Esophagus (tissue), 2 donors: ENCODE results near the gene KLK7. TPM values are rescaled to one million over a fixed set of nuclear protein-coding genes. Genes with fewer than 3 reads are reported as not detected.
A peak's percentile ranks its signal among the peaks of the same experiment; 100 is the strongest.
"Not testable (repeated sequence)": the region's sequence is repeated elsewhere in the genome, so short reads cannot be mapped to it uniquely, and the experiment has no call there.

ENCODE experiments used
- H3K27ac ChIP-seq, 2 donors: one replicate each; pipeline ENCODE4 v1.5.1; 2013; ENCODE audit warnings: low read depth in 2 of 2, mild to moderate bottlenecking in 2 of 2, inconsistent platforms in 1 of 2, low read length in 1 of 2, moderate library complexity in 1 of 2
- H3K27me3 ChIP-seq, 2 donors: one replicate each; pipeline ENCODE4 v1.6.1; 2013; ENCODE audit warnings: low read length in 2 of 2, control low read depth in 1 of 2, mild to moderate bottlenecking in 1 of 2; ENCODE audit not compliant: insufficient read depth in 2 of 2, control insufficient read depth in 1 of 2
- H3K36me3 ChIP-seq, 2 donors: one replicate each; pipeline ENCODE4 v1.6.1; 2013; ENCODE audit warnings: low read length in 1 of 2; ENCODE audit not compliant: control insufficient read depth in 2 of 2, insufficient read depth in 2 of 2
- H3K4me1 ChIP-seq, 2 donors: one replicate each; pipeline ENCODE4 v1.6.1; 2013; ENCODE audit warnings: low read length in 1 of 2; ENCODE audit not compliant: control insufficient read depth in 2 of 2, insufficient read depth in 2 of 2
- H3K4me3 ChIP-seq, 2 donors: one replicate each; pipeline ENCODE4 v1.5.1; 2013; ENCODE audit warnings: low read length in 2 of 2, mild to moderate bottlenecking in 2 of 2, low read depth in 1 of 2, moderate library complexity in 1 of 2
- H3K9me3 ChIP-seq, 2 donors: one replicate each; pipeline ENCODE4 v1.6.1; 2013; ENCODE audit warnings: mild to moderate bottlenecking in 2 of 2, low read depth in 1 of 2, low read length in 1 of 2, moderate library complexity in 1 of 2; ENCODE audit not compliant: control insufficient read depth in 2 of 2, insufficient read depth in 1 of 2
- WGBS, 2 donors: extraction: QIAGEN DNeasy Blood & Tissue Kit; methylation state at CpG; one replicate each; pipeline ENCODE4 v1.1.7; 2013; 5-methylcytosine and 5-hydroxymethylcytosine counted together
- polyA plus RNA-seq, 2 donors: library from polyadenylated mRNA; stranded (reverse); fragments of 200-250 nt; gene quantifications; one replicate each; pipeline ENCODE4 v1.2.3, GENCODE V29; 2013
- donor health status: healthy with polysubstance abuse.
- donor health status: Bipolar disorder and iron deficiency.

The KLK7 gene
- polyA plus RNA-seq, 2 donors: 36.4 to 96.4 TPM

DNA sequence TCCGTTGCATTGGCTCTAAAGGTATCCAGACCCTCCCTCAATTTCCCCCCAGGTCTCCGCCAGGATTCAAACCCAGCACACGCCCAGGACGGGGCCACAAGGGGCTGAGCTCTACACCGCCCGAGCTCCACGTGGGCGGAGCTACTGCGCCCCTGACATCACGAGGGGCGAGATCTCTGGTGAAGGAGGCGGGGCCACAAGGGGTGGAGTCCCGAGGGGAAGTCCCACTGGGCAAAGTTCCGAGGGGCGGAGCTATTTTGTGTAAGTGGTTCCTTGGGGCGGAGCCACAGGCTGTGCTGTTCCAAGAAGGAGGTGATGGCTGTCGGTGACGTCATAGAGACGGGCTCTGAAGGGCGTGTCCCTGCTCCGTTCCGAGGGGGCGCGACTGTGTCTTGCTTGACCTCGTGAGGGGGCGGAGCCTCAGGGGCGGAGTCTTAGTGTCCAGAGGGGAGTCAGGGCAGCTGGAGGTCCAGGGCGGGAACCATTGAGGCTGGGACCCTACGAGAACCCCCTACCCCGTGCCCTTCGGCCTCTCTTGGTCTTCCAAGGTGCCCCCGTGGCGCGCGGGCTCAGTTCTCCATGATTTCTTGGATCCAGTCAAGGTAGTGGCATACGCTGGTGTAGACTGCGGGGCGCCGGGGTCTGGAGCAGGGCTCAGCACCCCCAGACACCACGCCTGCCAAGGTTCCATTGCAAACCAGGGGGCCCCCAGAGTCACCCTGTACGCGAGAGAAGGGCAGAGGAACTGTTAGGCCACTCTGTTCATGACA lies 19.0 kb upstream of the KLK7 start:
- Histone ChIP-seq H3K9me3 (no peaks in the 10 kb centered on the region), H3K36me3 (no peaks in the 10 kb centered on the region), H3K4me3 (peak overlapping the region; percentile 31 to 61), H3K4me1 (no peaks in the 10 kb centered on the region), H3K27me3 (no peaks in the 10 kb centered on the region), H3K27ac (peak overlapping the region; percentile 78 to 91)
- WGBS, 2 donors: 55 to 67% methylated on average over 42 of the region's 42 CpGs

- no peaks in the 10 kb centered on the region for H3K9me3 ChIP-seq
- no peaks in the 10 kb centered on the region for H3K4me1 ChIP-seq
- H3K4me3 ChIP-seq: peak overlapping the region; percentile 31 to 61
- no peaks in the 10 kb centered on the region for H3K36me3 ChIP-seq
- no peaks in the 10 kb centered on the region for H3K27me3 ChIP-seq
- 32 to 40% methylated on average over 11 to 12 of the region's 12 CpGs for WGBS, 2 donors
- H3K27ac ChIP-seq: peak overlapping the region; percentile 78 to 91
Measured at GRCh38 chr19:51002089-51002532, 18.4 kb upstream of the KLK7 start.

DNA sequence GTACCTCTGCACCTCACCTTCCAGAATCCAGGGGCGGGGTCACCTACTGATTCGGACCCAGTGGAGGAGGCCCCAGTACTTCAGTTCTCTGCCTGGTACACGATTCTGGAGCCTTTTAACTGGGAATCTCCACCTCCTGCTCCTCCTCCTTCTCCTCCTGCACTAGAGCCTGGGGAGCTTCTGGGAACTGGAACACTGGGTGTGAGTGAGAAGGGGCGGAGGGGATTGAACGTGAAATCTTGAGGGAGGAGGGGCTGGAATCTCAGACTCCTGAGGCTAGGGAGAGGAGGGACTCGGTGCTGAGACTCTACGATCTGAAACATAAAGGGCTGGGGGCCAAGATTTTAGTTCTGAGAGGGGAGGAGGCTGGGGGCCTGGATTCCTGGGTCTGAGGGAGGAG lies 17.8 kb upstream of the KLK7 start, which contains the start of gene KLK8:
KLK8 (minus strand) TSS at position 90 of the 400 bp plus-strand sequence. CDS start 437 bp downstream, outside the sequence.
- H3K36me3 ChIP-seq: no peaks in the 10 kb centered on the region
- H3K27me3 ChIP-seq: no peaks in the 10 kb centered on the region
- peak within 1 kb of the TSS; percentile 78 to 91 for H3K27ac ChIP-seq
- H3K4me3 ChIP-seq: peak within 1 kb of the TSS; percentile 53 to 61
- WGBS, 2 donors: 19 to 22% methylated on average over 7 of the region's 7 CpGs
- H3K4me1 ChIP-seq: no peaks in the 10 kb centered on the region
- no peaks in the 10 kb centered on the region for H3K9me3 ChIP-seq

- H3K4me3 ChIP-seq: peak overlapping the region; percentile 53 to 61
- no peaks in the 10 kb centered on the region for H3K27me3 ChIP-seq
- WGBS, 2 donors: 24 to 30% methylated on average over 16 of the region's 16 CpGs
- no peaks in the 10 kb centered on the region for H3K9me3 ChIP-seq
- no peaks in the 10 kb centered on the region for H3K36me3 ChIP-seq
- H3K4me1 ChIP-seq: no peaks in the 10 kb centered on the region
- H3K27ac ChIP-seq: peak overlapping the region; percentile 78 to 91
Measured at GRCh38 chr19:51000981-51001380, 17.3 kb upstream of the KLK7 start.

DNA sequence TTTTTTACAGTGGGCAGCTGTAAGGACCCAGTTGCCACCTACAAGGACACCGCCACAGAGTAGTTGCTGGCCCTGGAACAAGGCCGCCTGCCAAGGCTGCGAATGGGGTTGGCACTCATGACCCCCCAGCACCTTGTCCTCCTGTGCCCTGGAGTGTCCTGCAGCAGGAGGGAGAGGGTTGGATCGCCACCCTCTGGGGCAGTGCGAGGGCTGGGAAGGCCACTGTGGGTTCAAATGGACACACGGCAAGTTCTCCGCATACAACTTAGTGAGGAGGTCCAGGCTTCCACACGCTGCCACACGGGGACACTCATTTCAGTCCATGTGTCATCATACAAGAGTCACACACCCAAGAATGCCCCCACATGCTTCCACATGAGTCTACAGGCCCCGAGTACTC lies 16.7 kb upstream of the KLK7 start:
- H3K4me3 ChIP-seq: peak overlapping the region; percentile 53 to 61
- no peaks in the 10 kb centered on the region for H3K27me3 ChIP-seq
- no peaks in the 10 kb centered on the region for H3K9me3 ChIP-seq
- H3K27ac ChIP-seq: peak overlapping the region in 1 of 2 donors; percentile 91
- no peaks in the 10 kb centered on the region for H3K36me3 ChIP-seq
- WGBS, 2 donors: 77 to 79% methylated on average over 10 of the region's 10 CpGs
- H3K4me1 ChIP-seq: no peaks in the 10 kb centered on the region

DNA sequence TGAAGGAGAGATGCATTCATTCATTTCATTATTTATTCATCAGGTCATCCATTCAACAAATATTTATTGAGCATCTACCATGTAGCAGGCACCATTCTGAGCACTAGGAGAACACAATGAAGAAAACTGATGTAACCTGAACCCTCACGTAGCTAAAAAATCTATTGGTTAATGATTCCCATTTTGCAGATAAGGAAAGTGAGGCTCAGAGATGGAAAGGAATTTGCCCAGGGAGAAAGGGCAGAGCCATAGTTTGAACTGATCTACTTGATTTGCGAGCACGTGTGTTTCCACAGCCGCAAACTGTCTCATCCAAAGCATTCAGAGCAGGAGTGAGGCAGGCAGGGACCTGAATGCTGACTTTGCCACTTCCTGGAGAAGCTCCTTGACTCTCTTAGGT lies 15.0 kb upstream of the KLK7 start:
- H3K27me3 ChIP-seq: no peaks in the 10 kb centered on the region
- 61 to 70% methylated on average over 4 of the region's 4 CpGs for WGBS, 2 donors
- no peaks in the 10 kb centered on the region for H3K9me3 ChIP-seq
- no peaks in the 10 kb centered on the region for H3K4me1 ChIP-seq
- H3K36me3 ChIP-seq: no peaks in the 10 kb centered on the region
- H3K27ac ChIP-seq: peak overlapping the region in 1 of 2 donors; percentile 34
- no peak overlapping the region for H3K4me3 ChIP-seq

DNA sequence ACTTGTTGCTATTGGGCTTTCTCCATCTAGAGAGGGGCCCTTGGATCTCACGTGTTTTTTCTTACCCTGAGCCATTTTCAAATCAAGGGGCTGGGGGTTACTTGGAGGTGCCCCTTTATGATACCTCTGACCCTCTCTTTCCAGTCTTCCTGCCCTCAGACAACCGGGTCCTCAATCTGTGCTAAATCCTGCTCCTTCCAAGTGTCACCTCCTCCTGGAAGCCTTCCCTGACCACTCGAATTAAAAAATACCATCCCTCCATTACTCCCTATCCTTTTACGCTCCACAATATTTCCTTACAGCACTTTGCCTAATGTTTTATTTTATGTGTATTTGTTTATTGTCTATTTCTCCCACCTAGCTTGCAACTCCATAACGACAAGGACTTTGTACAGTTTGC lies 14.3 kb upstream of the KLK7 start:
- no peaks in the 10 kb centered on the region for H3K9me3 ChIP-seq
- H3K27me3 ChIP-seq: no peaks in the 10 kb centered on the region
- H3K27ac ChIP-seq: no peak overlapping the region
- 64 to 72% methylated on average over 5 of the region's 5 CpGs for WGBS, 2 donors
- no peak overlapping the region for H3K4me3 ChIP-seq
- no peaks in the 10 kb centered on the region for H3K36me3 ChIP-seq
- no peaks in the 10 kb centered on the region for H3K4me1 ChIP-seq

- 73 to 81% methylated on average over 2 of the region's 2 CpGs for WGBS, 2 donors
- no peak overlapping the region for H3K27ac ChIP-seq
- no peaks in the 10 kb centered on the region for H3K27me3 ChIP-seq
Measured at GRCh38 chr19:50994129-50994528, 10.4 kb upstream of the KLK7 start.

DNA sequence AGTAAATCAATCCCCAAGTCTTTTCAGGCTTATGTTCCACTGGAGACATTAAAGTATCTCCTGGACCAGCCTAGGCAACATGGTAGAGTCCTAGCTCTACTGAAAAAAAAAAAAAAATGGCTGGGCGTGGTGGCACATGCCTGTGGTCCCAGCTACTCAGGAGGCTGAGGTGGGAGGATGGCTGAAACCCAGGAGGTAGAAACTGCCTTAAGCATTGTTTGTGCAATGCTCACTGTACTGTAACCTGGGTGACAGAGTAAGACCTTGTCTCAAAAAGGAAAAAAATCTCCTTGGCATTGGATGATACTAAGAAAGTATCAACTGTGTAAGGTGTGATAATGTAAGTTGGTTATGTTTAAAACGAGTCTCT lies 8.9 kb upstream of the KLK7 start:
- H3K4me1 ChIP-seq: no peaks in the 10 kb centered on the region
- no peak overlapping the region for H3K4me3 ChIP-seq
- no peaks in the 10 kb centered on the region for H3K27me3 ChIP-seq
- no peaks in the 10 kb centered on the region for H3K36me3 ChIP-seq
- H3K27ac ChIP-seq: peak overlapping the region; percentile 30 to 44
- WGBS, 2 donors: 37 to 48% methylated on average over 2 of the region's 2 CpGs
- no peaks in the 10 kb centered on the region for H3K9me3 ChIP-seq

More at GRCh38 chr19:50994129-50994528, 10.4 kb upstream of the KLK7 start:
- H3K36me3 ChIP-seq: no peaks in the 10 kb centered on the region
- no peak overlapping the region for H3K4me3 ChIP-seq
- no peaks in the 10 kb centered on the region for H3K9me3 ChIP-seq
- H3K4me1 ChIP-seq: no peaks in the 10 kb centered on the region

DNA sequence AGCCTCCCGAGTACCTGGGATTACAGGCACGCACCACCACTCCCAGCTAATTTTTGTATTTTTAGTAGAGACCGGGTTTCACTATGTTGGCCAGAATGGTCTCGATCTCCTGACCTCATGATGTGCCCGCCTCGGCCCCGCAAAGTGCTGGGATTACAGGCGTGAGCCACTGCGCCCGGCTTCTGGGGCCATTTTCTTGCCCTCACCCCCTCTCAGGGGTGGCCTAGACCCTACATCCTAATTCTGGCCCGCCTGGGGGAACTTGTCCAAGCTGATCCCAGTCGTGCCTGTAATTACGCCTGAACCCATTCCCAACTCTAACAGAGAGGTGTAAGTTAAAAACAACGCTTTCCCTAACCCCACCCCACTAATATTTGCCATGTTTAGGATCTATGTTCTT lies 699 bp upstream of the KLK7 start:
- WGBS, 2 donors: 80 to 82% methylated on average over 14 of the region's 14 CpGs
- H3K9me3 ChIP-seq, H3K27ac ChIP-seq, H3K36me3 ChIP-seq, H3K4me3 ChIP-seq, H3K27me3 ChIP-seq, H3K4me1 ChIP-seq: not testable (repeated sequence)
